Central memory CD8-positive, alpha-beta T cell (primary cell): ENCODE data around the gene PRKCH.
A peak's percentile ranks its signal among the peaks of the same experiment; 100 is the strongest.

ENCODE experiments used
- ATAC-seq: fragments of 150-1000 bp; cut with Tn5 transposase; replicated peaks from 2 replicates; pipeline ENCODE4 v1.10.0; 2022; ENCODE audit warnings: mild to moderate bottlenecking, moderate FRiP score, moderate number of reproducible peaks; ENCODE audit not compliant: poor library complexity, severe bottlenecking; ENCODE audit errors: extremely low read depth
- DNase-seq, 2 donors: peaks; one replicate each; pipeline ENCODE4 v3.0.0; 2021; ENCODE audit warnings: low spot score in 2 of 2
- H3K27ac Mint-ChIP-seq: one replicate; pipeline ENCODE4 v1.8.0; 2022; ENCODE audit warnings: low read depth, mild to moderate bottlenecking, moderate library complexity, mixed read lengths
- H3K27me3 Mint-ChIP-seq: one replicate; pipeline ENCODE4 v1.8.0; 2022; ENCODE audit warnings: mixed read lengths
- H3K36me3 Mint-ChIP-seq: one replicate; pipeline ENCODE4 v1.8.0; 2022; ENCODE audit warnings: mild to moderate bottlenecking, moderate library complexity, mixed read lengths; ENCODE audit not compliant: insufficient read depth
- H3K4me1 Mint-ChIP-seq: one replicate; pipeline ENCODE4 v1.8.0; 2022; ENCODE audit warnings: mixed read lengths
- H3K4me3 Mint-ChIP-seq: one replicate; pipeline ENCODE4 v1.8.0; 2022; ENCODE audit warnings: mild to moderate bottlenecking, moderate library complexity, mixed read lengths
- H3K9me3 Mint-ChIP-seq: one replicate; pipeline ENCODE4 v1.8.0; 2022; ENCODE audit warnings: mixed read lengths

The PRKCH gene

DNA sequence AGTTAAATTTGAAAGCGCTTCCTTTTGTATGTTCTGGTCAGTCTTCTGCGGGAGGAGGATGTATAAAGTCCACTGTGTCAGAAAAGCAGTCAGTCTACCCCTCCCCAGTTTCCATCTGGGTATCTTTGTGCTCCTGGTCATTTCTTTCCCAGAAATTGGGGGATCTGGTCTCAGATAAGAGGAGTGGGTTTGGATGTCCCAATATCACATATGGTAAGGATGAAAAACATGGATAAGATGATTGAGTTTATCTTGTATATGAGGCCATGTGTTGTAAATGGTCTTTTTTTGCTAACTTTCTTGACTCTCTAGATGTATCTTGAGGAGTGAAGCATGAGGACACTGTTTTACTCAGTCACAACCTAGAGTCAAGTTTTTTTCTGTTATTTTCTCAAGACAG lies 187.1 kb downstream of the PRKCH start:
- Mint-ChIP-seq H3K36me3 (peaks cover 79% of the 10 kb centered on the region), H3K27me3 (no peaks in the 10 kb centered on the region), H3K9me3 (no peaks in the 10 kb centered on the region), H3K27ac (peak overlapping the region; percentile 80), H3K4me1 (peaks cover 84% of the 10 kb centered on the region), H3K4me3 (no peak overlapping the region)
- ATAC-seq (no peak), DNase-seq (no peak)

- no peak for DNase-seq
- Mint-ChIP-seq H3K36me3 (peaks cover 83% of the 10 kb centered on the region), H3K27me3 (no peaks in the 10 kb centered on the region), H3K9me3 (no peaks in the 10 kb centered on the region), H3K4me3 (peak overlapping the region; percentile 7), H3K4me1 (peaks cover 84% of the 10 kb centered on the region), H3K27ac (peak overlapping the region; percentile 80)
- no peak for ATAC-seq
Measured at GRCh38 chr14:61510736-61511557, 189.6 kb downstream of the PRKCH start.

DNA sequence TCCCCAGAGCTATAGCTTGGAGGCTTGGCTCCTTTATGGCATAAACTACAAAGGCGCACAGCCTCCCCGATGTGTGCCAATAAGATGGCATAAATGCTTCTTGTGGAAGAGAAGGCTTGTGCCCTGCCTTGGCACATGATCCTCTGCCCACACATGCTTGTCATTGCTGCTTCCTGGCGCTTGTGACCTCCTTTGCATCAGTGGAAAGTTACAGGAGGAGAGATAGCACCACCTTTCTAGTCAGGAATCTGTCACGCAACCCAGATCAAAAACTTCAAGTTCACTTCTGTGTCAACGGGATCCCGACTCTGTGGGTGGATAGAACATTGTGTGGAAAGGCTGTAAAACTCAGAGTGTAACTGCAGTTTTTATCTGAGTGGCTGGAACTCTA lies 190.2 kb downstream of the PRKCH start:
- no peak for DNase-seq
- Mint-ChIP-seq H3K4me1 (peaks cover 86% of the 10 kb centered on the region), H3K36me3 (peaks cover 83% of the 10 kb centered on the region), H3K4me3 (no peak overlapping the region), H3K9me3 (no peaks in the 10 kb centered on the region), H3K27me3 (no peaks in the 10 kb centered on the region), H3K27ac (peak overlapping the region; percentile 80)
- no peak for ATAC-seq

- Mint-ChIP-seq H3K4me3 (no peak overlapping the region), H3K27me3 (no peaks in the 10 kb centered on the region), H3K9me3 (no peaks in the 10 kb centered on the region), H3K27ac (peak overlapping the region; percentile 80), H3K36me3 (peaks cover 81% of the 10 kb centered on the region), H3K4me1 (peaks cover 86% of the 10 kb centered on the region)
- ATAC-seq (no peak), DNase-seq (no peak)
Measured at GRCh38 chr14:61512026-61512834, 190.9 kb downstream of the PRKCH start.

GRCh38 chr14:61513986-61514830 lies 192.8 kb downstream of the PRKCH start:
- no peaks in the 10 kb centered on the region for H3K27me3 Mint-ChIP-seq
- DNase-seq (no peak), ATAC-seq (no peak)
- peak overlapping the region; percentile 4 for H3K4me3 Mint-ChIP-seq
- H3K9me3 Mint-ChIP-seq: no peaks in the 10 kb centered on the region
- peaks cover 74% of the 10 kb centered on the region for H3K36me3 Mint-ChIP-seq
- H3K27ac Mint-ChIP-seq: peak overlapping the region; percentile 85
- peaks cover 86% of the 10 kb centered on the region for H3K4me1 Mint-ChIP-seq

DNA sequence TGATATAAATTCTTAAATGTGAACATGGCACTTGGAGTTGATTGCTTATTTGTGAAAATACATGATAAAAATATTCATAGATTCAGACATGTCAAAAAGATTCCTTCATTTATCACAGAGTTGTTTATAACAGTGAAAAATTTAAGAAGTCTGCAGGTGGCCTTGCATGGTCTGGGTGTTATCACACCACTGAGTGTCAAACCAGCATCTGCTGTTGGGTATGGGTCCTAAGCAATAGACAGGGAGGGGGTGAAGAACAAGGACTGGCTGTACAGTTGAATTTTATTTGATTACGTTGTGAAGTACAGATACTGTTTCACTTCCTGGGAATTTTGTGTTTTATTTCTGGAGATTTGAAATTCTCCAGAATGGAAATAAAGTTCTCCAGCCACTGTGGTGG lies 193.5 kb downstream of the PRKCH start:
- Mint-ChIP-seq H3K27me3 (no peaks in the 10 kb centered on the region), H3K36me3 (peaks cover 74% of the 10 kb centered on the region), H3K4me3 (no peak overlapping the region), H3K4me1 (peaks cover 80% of the 10 kb centered on the region), H3K27ac (peak overlapping the region; percentile 85), H3K9me3 (no peaks in the 10 kb centered on the region)
- ATAC-seq (peak; percentile 38), DNase-seq (no peak)

- no peak overlapping the region for H3K4me3 Mint-ChIP-seq
- H3K4me1 Mint-ChIP-seq: peaks cover 74% of the 10 kb centered on the region
- ATAC-seq (no peak), DNase-seq (no peak)
- H3K9me3 Mint-ChIP-seq: no peaks in the 10 kb centered on the region
- H3K36me3 Mint-ChIP-seq: peaks cover 74% of the 10 kb centered on the region
- H3K27me3 Mint-ChIP-seq: no peaks in the 10 kb centered on the region
- peak overlapping the region; percentile 25 for H3K27ac Mint-ChIP-seq
Measured at GRCh38 chr14:61515436-61516117, 194.2 kb downstream of the PRKCH start.

- no peaks in the 10 kb centered on the region for H3K27me3 Mint-ChIP-seq
- peak overlapping the region; percentile 25 for H3K27ac Mint-ChIP-seq
- peaks cover 72% of the 10 kb centered on the region for H3K4me1 Mint-ChIP-seq
- peak overlapping the region; percentile 18 for H3K4me3 Mint-ChIP-seq
- ATAC-seq (no peak), DNase-seq (no peak)
- H3K36me3 Mint-ChIP-seq: peaks cover 71% of the 10 kb centered on the region
- no peaks in the 10 kb centered on the region for H3K9me3 Mint-ChIP-seq
Measured at GRCh38 chr14:61516118-61516743, 194.9 kb downstream of the PRKCH start.

DNA sequence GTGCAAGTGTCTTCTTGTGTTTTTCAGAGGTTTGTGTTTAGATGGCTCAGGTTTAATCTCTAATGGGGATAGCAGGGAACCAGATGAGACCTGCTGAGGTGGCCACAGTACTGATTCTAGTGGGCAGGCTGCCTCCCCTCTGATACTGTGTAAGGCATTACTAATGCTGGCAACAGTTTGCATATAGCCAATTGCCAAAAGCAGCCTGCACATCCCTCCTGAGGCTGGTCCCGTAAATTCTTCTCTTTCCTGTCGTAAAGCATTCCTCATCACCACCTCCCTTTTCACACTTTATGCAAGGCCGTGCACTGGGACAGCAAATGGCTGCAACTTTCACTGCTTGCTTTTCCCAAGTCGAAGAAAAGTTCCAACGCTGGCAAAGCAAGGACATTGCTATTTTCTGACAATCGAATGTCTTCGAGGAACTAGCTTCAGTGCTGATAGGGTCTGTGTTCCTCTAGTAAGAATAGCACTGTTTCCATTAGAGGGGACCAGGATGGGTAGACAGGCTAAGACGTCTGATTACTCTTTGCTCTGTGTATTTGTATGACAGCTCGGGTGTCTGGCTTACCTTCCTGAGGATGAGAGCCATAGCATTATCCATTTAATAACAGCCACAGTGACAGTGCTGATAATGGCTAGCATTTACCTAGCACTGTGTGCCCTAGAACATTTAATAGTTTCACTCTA lies 195.7 kb downstream of the PRKCH start:
- H3K27me3 Mint-ChIP-seq: no peaks in the 10 kb centered on the region
- H3K4me3 Mint-ChIP-seq: peak overlapping the region; percentile 18
- H3K4me1 Mint-ChIP-seq: peaks cover 69% of the 10 kb centered on the region
- no peaks in the 10 kb centered on the region for H3K9me3 Mint-ChIP-seq
- DNase-seq: no peak
- ATAC-seq: no peak
- peak overlapping the region; percentile 29 for H3K27ac Mint-ChIP-seq
- H3K36me3 Mint-ChIP-seq: peaks cover 70% of the 10 kb centered on the region

GRCh38 chr14:61517911-61518384 lies 196.6 kb downstream of the PRKCH start:
- H3K36me3 Mint-ChIP-seq: peaks cover 67% of the 10 kb centered on the region
- peaks cover 77% of the 10 kb centered on the region for H3K4me1 Mint-ChIP-seq
- H3K27ac Mint-ChIP-seq: peak overlapping the region; percentile 84

GRCh38 chr14:61518403-61518802 lies 197.0 kb downstream of the PRKCH start:
- Mint-ChIP-seq H3K27ac (peak overlapping the region; percentile 84), H3K9me3 (no peaks in the 10 kb centered on the region), H3K4me3 (no peak overlapping the region), H3K27me3 (no peaks in the 10 kb centered on the region), H3K4me1 (peaks cover 77% of the 10 kb centered on the region), H3K36me3 (peaks cover 67% of the 10 kb centered on the region)
- ATAC-seq (peak; percentile 18), DNase-seq (no peak)

More at GRCh38 chr14:61517911-61518384, 196.6 kb downstream of the PRKCH start:
- ATAC-seq (no peak), DNase-seq (no peak)
- Mint-ChIP-seq H3K9me3 (no peaks in the 10 kb centered on the region), H3K27me3 (no peaks in the 10 kb centered on the region), H3K4me3 (no peak overlapping the region)
